Retina (tissue), 1 donor: Measurements from ENCODE around the gene IL32.
"Not testable (repeated sequence)": the region's sequence is repeated elsewhere in the genome, so short reads cannot be mapped to it uniquely, and the experiment has no call there.

ENCODE experiments used
- DNase-seq: peaks from one replicate; pipeline ENCODE4 v3.0.0-alpha.2; 2016

The IL32 gene

GRCh38 chr16:3053330-3053710 is 12.1 kb upstream of the IL32 start:
- not testable (repeated sequence) for DNase-seq

GRCh38 chr16:3054965-3055733 is 10.3 kb upstream of the IL32 start:
- no peak for DNase-seq

- not testable (repeated sequence) for DNase-seq
Measured at GRCh38 chr16:3055734-3056115, 9.7 kb upstream of the IL32 start.

- no peak for DNase-seq
Measured at GRCh38 chr16:3056336-3057180, 8.9 kb upstream of the IL32 start.

GRCh38 chr16:3057181-3058138 is 8.0 kb upstream of the IL32 start:
- DNase-seq: no peak

- peak; percentile 28 for DNase-seq
Measured at GRCh38 chr16:3058139-3059030, 7.1 kb upstream of the IL32 start.

GRCh38 chr16:3059041-3059722 is 6.3 kb upstream of the IL32 start:
- peak; percentile 94 for DNase-seq

- no peak for DNase-seq
Measured at GRCh38 chr16:3059723-3060242, 5.7 kb upstream of the IL32 start.

- no peak for DNase-seq
Measured at GRCh38 chr16:3060339-3061127, 4.9 kb upstream of the IL32 start.

- no peak for DNase-seq
Measured at GRCh38 chr16:3062553-3062952, 2.9 kb upstream of the IL32 start.

- no peak for DNase-seq
Measured at GRCh38 chr16:3063625-3064386, 1.6 kb upstream of the IL32 start.

GRCh38 chr16:3065742-3066439 is 451 bp downstream of the IL32 start:
- no peak for DNase-seq

GRCh38 chr16:3066440-3066748 is 954 bp downstream of the IL32 start:
- DNase-seq: no peak

- no peak for DNase-seq
Measured at GRCh38 chr16:3068487-3068886, 3.0 kb downstream of the IL32 start.

- not testable (repeated sequence) for DNase-seq
Measured at GRCh38 chr16:3069146-3069545, 3.7 kb downstream of the IL32 start.

GRCh38 chr16:3070608-3071111 is 5.2 kb downstream of the IL32 start:
- DNase-seq: no peak

GRCh38 chr16:3071655-3072054 is 6.2 kb downstream of the IL32 start:
- no peak for DNase-seq

- DNase-seq: not testable (repeated sequence)
Measured at GRCh38 chr16:3072148-3072547, 6.7 kb downstream of the IL32 start.
